A673 (cell line): Measurements from ENCODE around the gene C2orf76. TPM values are rescaled to one million over a fixed set of nuclear protein-coding genes. Genes with fewer than 3 reads are reported as not detected.

Source experiments
- BruUV-seq: library from RNA; stranded (reverse); fragments of 400-500 nt; replicated peaks from 2 replicates; lab custom pipeline; 2021; lab: Mats Ljungman, UMichigan
- CTCF ChIA-PET: fragments of 300-600 bp; sonication (Branson Sonifier 250); formaldehyde crosslinking; loops from one replicate; lab custom pipeline; 2022; ENCODE audit warnings: antibody characterized with exemption; lab: Charles Lee
- POLR2A ChIA-PET: fragments of 300-600 bp; sonication (Branson Sonifier 250); formaldehyde crosslinking; loops from one replicate; lab custom pipeline; 2022; ENCODE audit warnings: antibody characterized with exemption; ENCODE audit not compliant: low non-redundant PET; lab: Charles Lee
- DNase-seq: peaks from one replicate; pipeline ENCODE4 v3.0.0-alpha.2; 2015; ENCODE audit warnings: low spot score
- H3K27ac ChIP-seq: fragments of 200-600 bp; sonication (generic); 2 replicates; pipeline ENCODE4 v1.5.1; 2016; ENCODE audit warnings: mixed run types, low read depth, mild to moderate bottlenecking, mixed read lengths, antibody characterized with exemption, low read length; ENCODE audit not compliant: poor library complexity, severe bottlenecking
- H3K27me3 ChIP-seq: fragments of 200-600 bp; sonication (generic); replicated peaks from 2 replicates; pipeline ENCODE4 v1.6.1; 2017; ENCODE audit warnings: mixed run types, low read depth, mild to moderate bottlenecking, mixed read lengths, antibody characterized with exemption, low read length; ENCODE audit not compliant: insufficient read depth, poor library complexity
- H3K36me3 ChIP-seq: fragments of 200-600 bp; sonication (generic); 2 replicates; pipeline ENCODE4 v1.6.1; 2016; ENCODE audit warnings: mixed run types, mild to moderate bottlenecking, mixed read lengths, antibody characterized with exemption, low read length; ENCODE audit not compliant: insufficient read depth, poor library complexity, severe bottlenecking
- H3K4me1 ChIP-seq: fragments of 200-600 bp; sonication (generic); 2 replicates; pipeline ENCODE4 v1.6.1; 2017; ENCODE audit warnings: mixed run types, mild to moderate bottlenecking, mixed read lengths, antibody characterized with exemption, low read length; ENCODE audit not compliant: insufficient read depth, poor library complexity, severe bottlenecking
- H3K4me3 ChIP-seq: fragments of 200-600 bp; sonication (generic); 2 replicates; pipeline ENCODE4 v1.5.1; 2016; ENCODE audit warnings: low read depth, mixed run types, mild to moderate bottlenecking, mixed read lengths, low read length; ENCODE audit not compliant: poor library complexity, severe bottlenecking
- H3K9me3 ChIP-seq: fragments of 200-600 bp; sonication (generic); 2 replicates; pipeline ENCODE4 v1.6.1; 2016; ENCODE audit warnings: mixed run types, low read depth, mild to moderate bottlenecking, mixed read lengths, antibody characterized with exemption, low read length; ENCODE audit not compliant: poor library complexity, severe bottlenecking
- CTCF ChIP-seq: fragments of 300-800, 200-600 bp; sonication (generic); conservative IDR thresholded peaks from 2 replicates; pipeline ENCODE4 v1.5.1; 2017; ENCODE audit warnings: low read depth, mild to moderate bottlenecking, antibody characterized with exemption, low read length, moderate library complexity, mixed read lengths
- EZH2 ChIP-seq: fragments of 200-600 bp; sonication (generic); IDR thresholded peaks from 2 replicates; pipeline ENCODE4 v1.6.1; 2017; ENCODE audit warnings: borderline replicate concordance, low read depth, mild to moderate bottlenecking, mixed read lengths, antibody characterized with exemption, low read length; ENCODE audit not compliant: poor library complexity, severe bottlenecking
- intact Hi-C: fragments of 100-400 bp; cut with micrococcal nuclease; formaldehyde crosslinking; loops from one replicate; pipeline ENCODE4 v1.10.0; 2022; ENCODE audit not compliant: unreplicated experiment
- total RNA-seq: library from RNA; stranded (reverse); gene quantifications from 2 replicates; pipeline ENCODE4 v1.2.3, GENCODE V29; 2021

The C2orf76 gene
- total RNA-seq, 1 experiment from 2014 or later: 13.4 TPM

GRCh38 chr2:119354860-119355259, 11.8 kb downstream of the C2orf76 start:
- H3K36me3 ChIP-seq: no peaks in the 10 kb centered on the region
- H3K4me1 ChIP-seq: peaks cover 23% of the 10 kb centered on the region
- H3K4me3 ChIP-seq: no peak overlapping the region
- DNase-seq: no peak
- H3K27ac ChIP-seq: no peak overlapping the region
- H3K27me3 ChIP-seq: no peaks in the 10 kb centered on the region
- TF ChIP-seq CTCF (no peak), EZH2 (no peak)
- intact Hi-C loops: loop anchor here (5.0 kb wide), 1 partner anchor 38 kb away; no protein-coding TSS in a partner anchor
- ChIA-PET POLR2A (no interaction called here), CTCF (no interaction called here)
- BruUV-seq: no TSS peak
- no peaks in the 10 kb centered on the region for H3K9me3 ChIP-seq

- no TSS peak for BruUV-seq
- Histone ChIP-seq H3K27me3 (no peaks in the 10 kb centered on the region), H3K4me3 (no peak overlapping the region), H3K27ac (no peak overlapping the region), H3K4me1 (peaks cover 23% of the 10 kb centered on the region), H3K9me3 (no peaks in the 10 kb centered on the region), H3K36me3 (no peaks in the 10 kb centered on the region)
- intact Hi-C loops: no loop called here
- DNase-seq: no peak
- POLR2A ChIA-PET: no interaction called here
- TF ChIP-seq CTCF (no peak), EZH2 (no peak)
- CTCF ChIA-PET: no interaction called here
These were observed 14.3 kb downstream of the C2orf76 start for GRCh38 chr2:119352357-119352756.

GRCh38 chr2:119350311-119350998, 16.2 kb downstream of the C2orf76 start:
- H3K27me3 ChIP-seq: no peaks in the 10 kb centered on the region
- no TSS peak for BruUV-seq
- DNase-seq: peak; percentile 54
- H3K27ac ChIP-seq: no peak overlapping the region
- intact Hi-C loops: no loop called here
- no peak overlapping the region for H3K4me3 ChIP-seq
- H3K4me1 ChIP-seq: peaks cover 23% of the 10 kb centered on the region
- ChIA-PET POLR2A (no interaction called here), CTCF (no interaction called here)
- peak; percentile 50 for TF ChIP-seq CTCF
- no peak for TF ChIP-seq EZH2
- H3K9me3 ChIP-seq: no peaks in the 10 kb centered on the region
- H3K36me3 ChIP-seq: no peaks in the 10 kb centered on the region
